Smooth muscle cell (in vitro differentiated cells): ENCODE data around the gene TNFSF8. TPM values are rescaled to one million over a fixed set of nuclear protein-coding genes. Genes with fewer than 3 reads are reported as not detected.

Experiments used
- DNase-seq: peaks from one replicate; lab custom pipeline; 2025; ENCODE audit not compliant: unreplicated experiment; lab: John Stamatoyannopoulos, UW
- H2AFZ ChIP-seq: fragments of 200-600 bp; sonication (generic); 2 replicates; pipeline ENCODE4 v1.6.0; 2016; ENCODE audit warnings: antibody characterized with exemption, low read depth, mild to moderate bottlenecking
- H3F3A ChIP-seq: fragments of 200-600 bp; sonication (generic); 2 replicates; pipeline ENCODE4 v1.6.0; 2017; ENCODE audit warnings: antibody characterized with exemption, low read depth
- H3K27ac ChIP-seq: fragments of 200-600 bp; sonication (generic); 2 replicates; pipeline ENCODE4 v1.5.1; 2016; ENCODE audit warnings: low read depth, mild to moderate bottlenecking
- H3K27me3 ChIP-seq: fragments of 200-600 bp; sonication (generic); 2 replicates; pipeline ENCODE4 v1.6.1; 2016; ENCODE audit warnings: low read depth, mild to moderate bottlenecking
- H3K36me3 ChIP-seq: fragments of 200-600 bp; sonication (generic); 2 replicates; pipeline ENCODE4 v1.5.1; 2016; ENCODE audit warnings: low read depth
- H3K4me1 ChIP-seq: fragments of 200-600 bp; sonication (generic); 2 replicates; pipeline ENCODE4 v1.5.1; 2016; ENCODE audit warnings: low read depth
- H3K4me2 ChIP-seq: fragments of 200-600 bp; sonication (generic); 2 replicates; pipeline ENCODE4 v1.6.0; 2016; ENCODE audit warnings: mild to moderate bottlenecking
- H3K4me3 ChIP-seq: fragments of 200-600 bp; sonication (generic); 2 replicates; pipeline ENCODE4 v1.5.1; 2016; ENCODE audit warnings: mild to moderate bottlenecking
- H3K79me2 ChIP-seq: fragments of 200-600 bp; sonication (generic); 2 replicates; pipeline ENCODE4 v1.6.0; 2016; ENCODE audit warnings: low read depth, mild to moderate bottlenecking
- H3K9ac ChIP-seq: fragments of 200-600 bp; sonication (generic); 2 replicates; pipeline ENCODE4 v1.6.0; 2016; ENCODE audit warnings: low read depth
- H3K9me3 ChIP-seq: fragments of 200-600 bp; sonication (generic); replicated peaks from 2 replicates; pipeline ENCODE4 v1.5.1; 2016; ENCODE audit warnings: low read depth
- H4K20me1 ChIP-seq: fragments of 200-600 bp; sonication (generic); 2 replicates; pipeline ENCODE4 v1.6.0; 2016; ENCODE audit warnings: low read depth
- WGBS: methylation state at CpG from one replicate; pipeline ENCODE4 v1.1.7; 2016; ENCODE audit warnings: low lambda C conversion rate; 5-methylcytosine and 5-hydroxymethylcytosine counted together
- polyA plus RNA-seq: library from polyadenylated mRNA; unstranded; fragments of >200 nt; fragmentation: Nextera tagmentation; extraction: Ambion mirVana; gene quantifications from 2 replicates; pipeline ENCODE4 v1.2.1, GENCODE V29; 2016
- total RNA-seq: library from RNA; depleted of rRNA; stranded (reverse); fragments of >200 nt; gene quantifications from 2 replicates; pipeline ENCODE4 v1.2.3, GENCODE V29; 2014
- TF ChIP-seq, protein P1 (sequence below): fragments of 200-600 bp; sonication (generic); IDR thresholded peaks from 2 replicates; pipeline ENCODE4 v1.5.1; 2017; ENCODE audit warnings: borderline replicate concordance, mild to moderate bottlenecking, antibody characterized with exemption; ENCODE audit not compliant: insufficient read depth, poor library complexity, severe bottlenecking

Gene TNFSF8
- total and polyA plus RNA-seq, 2 experiments from 2014 or later, result not detected

DNA sequence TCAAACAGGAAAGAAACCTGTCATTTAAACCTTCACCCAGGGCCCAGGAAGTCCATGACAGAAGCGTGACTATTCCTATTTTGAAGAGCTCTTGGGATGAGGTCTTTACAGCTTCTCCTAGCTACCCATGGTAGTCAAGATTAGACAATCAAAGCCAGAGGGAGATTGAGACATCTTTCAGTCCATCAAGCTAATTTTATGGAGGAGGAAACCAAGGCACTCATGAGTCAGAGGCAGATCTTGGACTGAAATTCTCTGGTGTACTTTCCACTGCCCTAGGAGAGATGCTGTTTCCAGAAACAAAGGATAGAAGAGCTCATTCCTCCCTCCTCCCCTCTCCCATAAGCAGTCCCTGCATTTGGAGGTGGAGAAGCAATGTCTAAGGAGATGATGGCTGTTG, 9.2 kb downstream of the TNFSF8 start:
- no peak overlapping the region for H3K4me3 ChIP-seq
- no peak overlapping the region for H3K9ac ChIP-seq
- no peaks in the 10 kb centered on the region for H4K20me1 ChIP-seq
- DNase-seq, result no peak
- no peaks in the 10 kb centered on the region for H3K36me3 ChIP-seq
- no peaks in the 10 kb centered on the region for H3K9me3 ChIP-seq
- no peak overlapping the region for H3K27ac ChIP-seq
- no peaks in the 10 kb centered on the region for H3K4me1 ChIP-seq
- H3K27me3 ChIP-seq, result no peaks in the 10 kb centered on the region
- no peaks in the 10 kb centered on the region for H3F3A ChIP-seq
- H2AFZ ChIP-seq, result no peak overlapping the region
- H3K79me2 ChIP-seq, result no peaks in the 10 kb centered on the region
- TF ChIP-seq, protein P1, sequence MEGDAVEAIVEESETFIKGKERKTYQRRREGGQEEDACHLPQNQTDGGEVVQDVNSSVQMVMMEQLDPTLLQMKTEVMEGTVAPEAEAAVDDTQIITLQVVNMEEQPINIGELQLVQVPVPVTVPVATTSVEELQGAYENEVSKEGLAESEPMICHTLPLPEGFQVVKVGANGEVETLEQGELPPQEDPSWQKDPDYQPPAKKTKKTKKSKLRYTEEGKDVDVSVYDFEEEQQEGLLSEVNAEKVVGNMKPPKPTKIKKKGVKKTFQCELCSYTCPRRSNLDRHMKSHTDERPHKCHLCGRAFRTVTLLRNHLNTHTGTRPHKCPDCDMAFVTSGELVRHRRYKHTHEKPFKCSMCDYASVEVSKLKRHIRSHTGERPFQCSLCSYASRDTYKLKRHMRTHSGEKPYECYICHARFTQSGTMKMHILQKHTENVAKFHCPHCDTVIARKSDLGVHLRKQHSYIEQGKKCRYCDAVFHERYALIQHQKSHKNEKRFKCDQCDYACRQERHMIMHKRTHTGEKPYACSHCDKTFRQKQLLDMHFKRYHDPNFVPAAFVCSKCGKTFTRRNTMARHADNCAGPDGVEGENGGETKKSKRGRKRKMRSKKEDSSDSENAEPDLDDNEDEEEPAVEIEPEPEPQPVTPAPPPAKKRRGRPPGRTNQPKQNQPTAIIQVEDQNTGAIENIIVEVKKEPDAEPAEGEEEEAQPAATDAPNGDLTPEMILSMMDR, result no peak
- WGBS, result 93% methylated on average over 1 of the region's 1 CpG
- H3K4me2 ChIP-seq, result no peak overlapping the region

- TF ChIP-seq, protein P1, result no peak
- no peak for DNase-seq
- Histone ChIP-seq H3F3A (no peaks in the 10 kb centered on the region), H2AFZ (no peak overlapping the region), H3K27ac (no peak overlapping the region), H3K27me3 (no peaks in the 10 kb centered on the region), H3K4me1 (no peaks in the 10 kb centered on the region), H3K9ac (no peak overlapping the region), H3K36me3 (no peaks in the 10 kb centered on the region), H3K9me3 (no peaks in the 10 kb centered on the region), H4K20me1 (no peaks in the 10 kb centered on the region), H3K4me3 (no peak overlapping the region), H3K79me2 (no peaks in the 10 kb centered on the region), H3K4me2 (no peak overlapping the region)
- WGBS, result 84% methylated on average over 4 of the region's 4 CpGs
These were observed 10.8 kb downstream of the TNFSF8 start for GRCh38 chr9:114919611-114920010.

DNA sequence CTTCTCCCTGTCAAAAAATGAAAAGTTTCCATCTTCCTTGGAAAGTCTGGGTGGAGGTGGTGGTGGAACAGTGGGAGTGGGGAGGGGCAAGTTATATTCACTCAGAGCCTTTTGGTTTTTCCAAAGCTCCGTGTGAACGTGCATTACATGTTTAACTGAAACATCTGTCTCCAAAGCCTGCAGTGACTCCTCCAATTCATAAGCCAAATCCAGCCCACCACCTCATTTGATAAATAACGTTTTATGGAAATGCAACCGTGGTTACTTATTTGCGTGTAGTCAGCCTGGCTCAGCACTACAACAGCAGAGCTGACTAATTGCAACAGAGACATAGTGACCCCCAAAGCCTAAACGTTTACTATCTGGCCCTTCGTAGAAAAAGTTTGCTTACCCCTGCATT, 13.9 kb downstream of the TNFSF8 start:
- DNase-seq, result no peak
- WGBS, result 65% methylated on average over 7 of the region's 7 CpGs

DNA sequence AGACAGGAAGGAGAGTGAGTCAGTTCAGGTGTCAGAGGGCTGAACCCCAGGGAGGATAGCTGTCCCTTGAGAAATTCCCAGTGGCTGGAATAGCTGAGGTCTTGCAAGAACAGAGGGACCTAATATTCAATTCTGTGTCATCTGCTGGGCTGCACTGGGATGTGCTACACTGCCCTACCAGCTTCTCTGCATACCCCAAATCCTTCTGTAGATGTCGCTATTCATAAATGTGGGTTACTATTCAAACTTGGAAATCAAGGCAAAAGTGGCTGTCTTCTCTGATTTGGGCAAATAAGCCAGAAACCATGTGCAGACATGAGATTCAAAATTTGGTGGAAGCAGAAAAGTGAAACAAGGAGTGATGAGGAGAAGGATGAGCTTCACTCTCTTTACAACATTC, 16.3 kb downstream of the TNFSF8 start:
- no peaks in the 10 kb centered on the region for H3K9me3 ChIP-seq
- H4K20me1 ChIP-seq, result no peaks in the 10 kb centered on the region
- H2AFZ ChIP-seq, result no peak overlapping the region
- 59% methylated on average over 1 of the region's 1 CpG for WGBS
- H3K4me2 ChIP-seq, result no peak overlapping the region
- no peaks in the 10 kb centered on the region for H3K36me3 ChIP-seq
- TF ChIP-seq, protein P1, result peak; percentile 11
- H3K4me3 ChIP-seq, result no peak overlapping the region
- H3K79me2 ChIP-seq, result no peaks in the 10 kb centered on the region
- no peaks in the 10 kb centered on the region for H3K27me3 ChIP-seq
- no peaks in the 10 kb centered on the region for H3F3A ChIP-seq
- no peak overlapping the region for H3K27ac ChIP-seq
- no peak for DNase-seq
- no peaks in the 10 kb centered on the region for H3K4me1 ChIP-seq
- H3K9ac ChIP-seq, result no peak overlapping the region

More for the DNA sequence above, 13.9 kb downstream of the TNFSF8 start:
- H3F3A ChIP-seq, result no peaks in the 10 kb centered on the region
- no peaks in the 10 kb centered on the region for H3K9me3 ChIP-seq
- H3K27me3 ChIP-seq, result no peaks in the 10 kb centered on the region
- H3K9ac ChIP-seq, result no peak overlapping the region
- no peak overlapping the region for H3K4me3 ChIP-seq
- no peaks in the 10 kb centered on the region for H3K4me1 ChIP-seq
- TF ChIP-seq, protein P1, result no peak
- H4K20me1 ChIP-seq, result no peaks in the 10 kb centered on the region
- no peak overlapping the region for H2AFZ ChIP-seq
- H3K4me2 ChIP-seq, result no peak overlapping the region
- H3K27ac ChIP-seq, result no peak overlapping the region
- H3K79me2 ChIP-seq, result no peaks in the 10 kb centered on the region
- H3K36me3 ChIP-seq, result no peaks in the 10 kb centered on the region
